Liver (tissue), 3 donors: ENCODE data around the gene RAB22A.

Experiments used
- ATF3 ChIP-seq: IDR thresholded peaks from 2 replicates; pipeline ENCODE4 v1.6.1; 2016; ENCODE audit warnings: antibody characterized with exemption
- CTCF ChIP-seq: fragments of 150-350 bp; IDR thresholded peaks from 2 replicates; pipeline ENCODE4 v1.5.1; 2017; ENCODE audit warnings: improper control_type of control experiment, low read depth, low read length; ENCODE audit not compliant: missing input control
- EGR1 ChIP-seq, 2 donors: IDR thresholded peaks; 2 replicates each; pipeline ENCODE4 v1.6.1; 2016 to 2018; ENCODE audit warnings: antibody characterized with exemption in 2 of 2, low read depth in 2 of 2
- GABPA ChIP-seq, 2 donors: IDR thresholded peaks in 1 of 2; conservative IDR thresholded peaks in 1 of 2; 2 replicates each; pipeline ENCODE4 v1.6.1; 2016; ENCODE audit warnings: antibody characterized with exemption in 2 of 2, mild to moderate bottlenecking in 1 of 2, moderate library complexity in 1 of 2
- JUND ChIP-seq, 2 donors: IDR thresholded peaks; 2 replicates each; pipeline ENCODE4 v1.6.1; 2016; ENCODE audit warnings: antibody characterized with exemption in 2 of 2
- MAX ChIP-seq: IDR thresholded peaks from 2 replicates; pipeline ENCODE4 v1.6.1; 2016; ENCODE audit warnings: antibody characterized with exemption
- REST ChIP-seq: IDR thresholded peaks from 2 replicates; pipeline ENCODE4 v1.6.1; 2016; ENCODE audit warnings: antibody characterized with exemption, mild to moderate bottlenecking
- TAF1 ChIP-seq: conservative IDR thresholded peaks from 2 replicates; pipeline ENCODE4 v1.6.1; 2016; ENCODE audit warnings: antibody characterized with exemption, mild to moderate bottlenecking
- YY1 ChIP-seq: IDR thresholded peaks from 2 replicates; pipeline ENCODE4 v1.6.1; 2016; ENCODE audit warnings: antibody characterized with exemption, mild to moderate bottlenecking
- ZBTB33 ChIP-seq: IDR thresholded peaks from 2 replicates; pipeline ENCODE4 v1.6.1; 2016; ENCODE audit warnings: antibody characterized with exemption
- donor health status: healthy.
- donor health status: healthy.

GRCh38 chr20:58268936-58269619 is 40.4 kb upstream of the RAB22A start:
- no peak for TF ChIP-seq CTCF
- no peak for TF ChIP-seq YY1
- TF ChIP-seq GABPA (IDR thresholded peaks at IDR 0.05 in 1 of 2, conservative IDR thresholded peaks at IDR 0.05 in 1 of 2), result no peak
- no peak for TF ChIP-seq TAF1
- no peak for TF ChIP-seq MAX
- no peak for TF ChIP-seq EGR1 (IDR thresholded peaks at IDR 0.05; ENCODE audit: low read depth in 2 of 2)
- no peak for TF ChIP-seq ATF3
- TF ChIP-seq JUND (IDR thresholded peaks at IDR 0.05), result no peak
- TF ChIP-seq REST, result no peak
- TF ChIP-seq ZBTB33, result no peak
